ENCODE results near the gene MAP3K7CL.

MAP3K7CL gene

DNA sequence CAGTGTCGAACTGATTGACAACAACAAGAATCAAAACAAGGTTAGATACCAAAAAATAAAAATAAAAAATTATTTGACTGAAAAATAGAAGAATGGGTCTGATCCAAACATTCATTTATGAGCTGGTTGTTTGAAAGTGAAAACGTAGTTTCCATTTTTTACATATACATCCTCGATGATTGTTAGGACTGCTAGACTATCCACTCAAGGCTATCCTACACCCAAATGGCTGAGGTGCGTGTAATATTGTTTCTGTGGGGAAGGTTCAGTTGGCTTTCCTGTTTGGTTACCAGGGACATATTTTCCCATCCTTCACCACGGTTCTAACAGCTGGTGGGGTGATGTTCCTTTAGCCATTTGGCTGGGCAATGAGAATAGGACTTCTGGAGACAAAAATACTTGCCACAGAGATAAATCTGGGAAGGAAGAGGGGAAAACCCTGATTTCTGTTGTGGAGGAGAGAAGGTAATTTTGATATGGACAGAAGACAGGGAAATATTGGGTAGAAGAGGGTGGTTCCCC lies 66.3 kb downstream of the MAP3K7CL start:
- DNase-seq (ENCODE audit: low spot score): no peak

GRCh38 chr21:29201186-29201585 lies 70.7 kb downstream of the MAP3K7CL start:
- no peak for DNase-seq (ENCODE audit: low spot score)

GRCh38 chr21:29205009-29205408 lies 74.6 kb downstream of the MAP3K7CL start:
- no peak for DNase-seq (ENCODE audit: low spot score)

DNA sequence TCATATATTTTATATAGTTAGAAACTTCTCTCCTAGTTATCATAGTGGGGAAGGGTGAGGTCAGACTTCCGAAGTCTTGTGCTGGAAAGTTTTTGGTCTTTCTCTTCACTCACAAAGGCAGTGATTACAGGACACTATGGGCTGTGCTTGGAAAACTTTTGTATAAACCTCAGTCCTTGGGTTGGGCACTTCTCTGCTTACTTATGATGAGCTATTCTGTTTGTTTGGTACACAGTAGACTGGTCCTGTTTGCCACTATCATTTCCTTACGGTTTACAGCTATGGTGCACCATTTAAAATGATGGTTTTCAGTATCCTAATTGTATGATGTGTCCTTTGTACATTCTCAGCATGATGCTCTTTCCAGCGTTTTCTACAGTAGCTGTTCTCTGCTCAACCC lies 75.5 kb downstream of the MAP3K7CL start:
- no peak for DNase-seq (ENCODE audit: low spot score)

GRCh38 chr21:29206445-29206844 lies 76.0 kb downstream of the MAP3K7CL start:
- DNase-seq (ENCODE audit: low spot score): no peak

DNA sequence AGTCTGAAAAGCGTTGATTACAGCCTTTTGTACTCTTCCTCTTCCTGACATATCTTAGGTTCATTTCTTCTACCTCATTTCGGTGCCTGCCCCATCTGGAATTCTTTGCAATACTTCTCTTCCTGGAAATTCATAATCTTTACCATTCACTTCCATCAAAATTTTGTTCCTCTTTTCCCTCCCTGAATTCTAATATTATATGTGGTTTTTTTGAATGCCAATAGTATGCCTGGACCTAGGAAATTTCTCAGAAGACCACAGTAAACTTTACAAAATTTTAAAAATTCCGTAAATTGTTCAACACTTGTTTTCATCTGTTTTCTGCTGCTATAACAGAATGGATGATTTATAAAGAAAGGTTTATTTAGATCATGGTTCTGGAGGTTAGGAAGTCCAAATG lies 76.8 kb downstream of the MAP3K7CL start:
- DNase-seq (ENCODE audit: low spot score): no peak

GRCh38 chr21:29208044-29208681 lies 77.7 kb downstream of the MAP3K7CL start:
- DNase-seq (ENCODE audit: low spot score): peak; percentile 90

DNA sequence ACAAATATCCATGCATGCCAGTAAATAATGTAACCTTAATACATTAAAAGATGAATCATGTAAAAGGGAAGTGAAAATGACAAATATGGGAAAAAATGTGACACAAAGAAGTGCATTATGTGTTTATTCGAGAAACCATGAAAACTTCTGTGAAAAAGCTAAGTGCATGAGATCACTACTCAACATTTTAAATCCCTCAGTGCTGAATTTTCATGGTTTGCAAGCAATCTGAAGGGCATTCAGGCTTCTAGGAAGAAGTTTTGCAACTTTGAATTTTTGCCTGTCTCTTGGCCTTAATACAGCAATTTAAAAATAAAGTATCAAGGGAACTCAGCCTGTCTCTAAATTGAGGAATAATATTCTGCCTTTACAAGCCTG lies 78.2 kb downstream of the MAP3K7CL start:
- no peak for DNase-seq (ENCODE audit: low spot score)

DNA sequence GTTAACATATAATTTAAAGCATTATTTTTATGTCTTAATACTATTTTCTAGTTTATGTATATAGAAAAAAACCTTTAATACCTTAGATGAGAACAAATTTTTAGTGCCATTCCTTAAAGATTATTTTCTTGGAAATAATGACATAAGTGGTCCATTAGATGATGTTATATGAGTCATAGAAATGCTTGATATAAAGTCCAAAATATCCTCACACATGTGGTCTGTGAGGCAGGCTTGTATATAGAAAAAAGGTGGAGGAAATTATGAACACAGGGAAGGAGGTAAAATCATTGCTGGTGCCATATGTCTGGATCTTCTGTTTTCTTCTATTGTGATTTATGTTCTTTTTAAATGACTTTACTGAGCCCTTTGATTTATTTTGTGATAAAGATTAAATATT lies 79.3 kb downstream of the MAP3K7CL start:
- DNase-seq (ENCODE audit: low spot score): no peak

GRCh38 chr21:29211205-29211604 lies 80.8 kb downstream of the MAP3K7CL start:
- DNase-seq (ENCODE audit: low spot score): no peak

- no peak for DNase-seq (ENCODE audit: low spot score)
These were observed 82.0 kb downstream of the MAP3K7CL start for GRCh38 chr21:29212446-29212845.

GRCh38 chr21:29213513-29214385 lies 83.3 kb downstream of the MAP3K7CL start:
- no peak for DNase-seq (ENCODE audit: low spot score)

DNA sequence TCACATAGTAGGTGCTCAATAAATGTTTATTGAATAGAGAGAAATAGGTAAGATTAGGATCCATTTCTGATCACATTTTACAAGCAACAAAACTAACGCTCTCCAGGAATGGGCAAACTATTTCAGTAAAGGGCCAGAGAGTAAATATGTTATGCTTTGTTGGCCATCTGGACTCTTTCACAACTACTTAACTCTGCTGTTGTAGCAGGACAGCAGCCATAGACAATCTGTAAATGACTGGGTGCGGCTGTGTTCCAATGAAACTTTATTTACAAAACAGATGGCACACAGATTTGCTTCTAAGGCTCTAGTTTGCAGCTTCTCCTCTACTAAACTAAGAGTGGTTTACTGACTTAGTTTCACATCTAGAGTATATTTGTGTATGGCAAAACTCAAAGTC lies 85.3 kb downstream of the MAP3K7CL start:
- no peak for DNase-seq (ENCODE audit: low spot score)

GRCh38 chr21:29217818-29218291 lies 87.4 kb downstream of the MAP3K7CL start:
- peak; percentile 81 for DNase-seq (ENCODE audit: low spot score)

DNA sequence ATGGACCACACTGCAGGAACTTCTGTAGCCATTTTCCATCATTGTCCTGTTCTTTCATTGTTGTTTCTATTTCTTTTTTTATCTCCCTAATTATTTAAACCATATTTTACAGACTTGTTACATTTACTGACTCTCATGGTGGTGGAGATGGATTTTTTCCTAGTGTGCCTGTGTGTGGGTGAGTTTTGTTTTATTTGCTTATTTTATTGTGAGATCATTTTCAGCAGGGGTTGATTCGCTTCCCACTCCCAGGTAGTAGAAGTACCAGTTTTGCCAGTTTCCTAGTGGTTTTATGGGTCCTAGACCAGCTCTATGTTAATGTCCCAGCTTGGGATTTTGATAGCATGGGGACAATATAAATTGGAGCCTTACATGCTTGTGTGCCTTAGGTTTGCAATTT lies 88.3 kb downstream of the MAP3K7CL start:
- no peak for DNase-seq (ENCODE audit: low spot score)

DNA sequence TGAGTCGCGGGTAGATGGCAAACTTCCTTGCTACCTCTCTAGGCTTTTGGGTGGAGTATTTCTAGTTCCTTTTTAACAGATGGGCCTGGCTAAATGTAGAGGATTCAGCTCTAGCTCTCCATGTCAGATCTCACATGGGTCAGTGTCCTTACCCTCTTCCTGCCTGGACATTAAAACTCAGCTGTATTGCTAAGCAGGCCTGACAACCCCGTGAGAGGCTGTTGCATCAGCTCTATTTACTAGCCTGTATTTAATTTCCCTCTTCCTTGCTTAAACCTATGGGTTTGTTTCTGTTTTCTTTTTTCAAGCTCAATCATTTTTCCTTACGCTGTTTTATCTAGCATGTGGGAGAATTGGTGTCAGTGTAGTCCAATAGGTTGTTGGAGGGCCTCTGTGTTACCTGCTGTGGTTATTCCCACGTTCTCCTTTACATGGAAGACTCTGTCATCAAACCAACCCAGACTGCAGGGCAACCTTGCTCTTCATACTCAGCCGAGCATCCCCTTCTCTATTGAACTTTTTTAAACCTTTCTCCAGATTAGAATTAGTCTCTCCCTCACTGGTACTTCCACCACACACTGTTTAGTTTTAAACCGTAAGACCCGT lies 88.8 kb downstream of the MAP3K7CL start:
- no peak for DNase-seq (ENCODE audit: low spot score)

DNA sequence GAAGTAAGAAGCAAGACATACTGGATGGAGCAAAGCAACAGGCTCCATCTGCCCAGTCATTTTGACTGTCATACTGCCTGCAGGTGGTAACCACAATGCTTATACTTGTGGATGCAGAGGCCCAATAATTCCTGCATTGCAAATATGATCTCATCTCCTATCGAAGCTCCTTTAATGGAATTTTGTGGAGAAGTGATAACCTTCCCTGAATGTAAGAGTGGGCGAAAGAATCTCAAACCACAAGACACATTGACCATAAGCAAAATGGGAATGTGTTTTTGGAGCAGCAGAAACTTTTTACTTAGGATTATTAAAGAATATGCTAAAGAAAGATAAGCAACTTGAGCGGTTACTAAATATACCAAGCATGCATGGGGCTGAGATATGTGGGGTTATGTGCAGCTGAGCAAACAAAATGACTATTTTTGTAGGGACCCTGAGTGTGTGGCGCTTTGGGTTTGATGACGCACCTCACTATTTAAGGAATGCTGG lies 90.9 kb downstream of the MAP3K7CL start:
- no peak for DNase-seq (ENCODE audit: low spot score)

DNA sequence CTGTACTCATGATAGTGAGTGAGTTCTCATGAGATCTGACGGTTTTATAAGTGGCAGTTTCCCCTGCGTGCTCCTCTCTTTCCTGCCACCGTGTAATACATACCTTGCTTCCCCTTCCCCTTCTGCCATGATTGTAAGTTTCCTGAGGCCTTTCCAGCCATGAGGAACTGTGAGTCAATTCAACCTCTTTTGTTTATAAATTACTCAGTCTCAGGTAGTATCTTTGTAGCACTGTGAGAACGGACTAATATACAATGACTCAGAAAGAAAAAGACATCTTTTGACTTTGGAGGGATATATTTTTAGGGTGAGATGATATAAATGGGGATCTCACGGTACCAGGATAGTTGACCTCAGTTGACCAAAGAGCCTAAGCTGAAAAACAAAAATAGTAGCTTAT lies 93.6 kb downstream of the MAP3K7CL start:
- DNase-seq (ENCODE audit: low spot score): no peak
